SK-N-MC (cell line): Measurements from ENCODE around the gene EFNB2.

Experiments
- EZH2 ChIP-seq: fragments of 200-600 bp; sonication (generic); IDR thresholded peaks from one replicate; pipeline ENCODE4 v1.6.1; 2017; ENCODE audit warnings: antibody characterized with exemption
- FOXP2 ChIP-seq: optimal IDR thresholded peaks from 2 replicates; pipeline ENCODE3; 2011; ENCODE audit warnings: mild to moderate bottlenecking, moderate library complexity; ENCODE audit not compliant: insufficient read depth; ENCODE audit errors: extremely low read length, control extremely low read depth
- POLR2AphosphoS5 ChIP-seq: IDR thresholded peaks from 2 replicates; pipeline ENCODE4 v1.6.1; 2012; ENCODE audit warnings: mild to moderate bottlenecking, low read depth, low read length, borderline replicate concordance

DNA sequence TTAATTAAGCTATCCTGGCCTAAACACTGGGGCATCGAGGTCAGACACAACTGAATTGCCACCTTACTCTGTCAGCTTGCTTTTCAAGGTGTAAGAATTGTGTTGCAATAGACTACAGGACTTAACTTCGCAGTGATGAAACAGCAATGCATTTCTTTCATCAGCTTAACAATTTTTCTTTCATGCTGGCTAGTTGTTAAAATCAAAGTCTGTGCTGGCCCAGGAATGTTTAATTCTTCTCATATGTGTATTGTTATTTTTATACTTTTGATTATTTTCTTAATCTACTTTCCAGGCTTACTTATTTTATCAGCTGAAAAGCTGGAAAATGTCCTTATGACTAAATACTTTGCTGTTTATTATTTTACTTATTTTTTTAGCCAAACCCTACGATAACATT, 79.7 kb downstream of the EFNB2 start:
- TF ChIP-seq POLR2AphosphoS5 = no peak
- no peak for TF ChIP-seq EZH2
- no peak for TF ChIP-seq FOXP2
